MM.1S (cell line): ENCODE data around the gene DIP2B.

ENCODE experiments used
- DNase-seq: peaks from one replicate; pipeline ENCODE4 v3.0.0-alpha.2; 2015
- H2AFZ ChIP-seq: fragments of 300-600 bp; sonication (generic); 2 replicates; pipeline ENCODE4 v1.6.0; 2016; ENCODE audit warnings: antibody characterized with exemption, low read length
- H3F3A ChIP-seq: fragments of 300-600 bp; sonication (generic); 2 replicates; pipeline ENCODE4 v1.6.1; 2016; ENCODE audit warnings: mild to moderate bottlenecking, antibody characterized with exemption, low read length, moderate library complexity, mixed read lengths; ENCODE audit not compliant: insufficient read depth
- H3K27ac ChIP-seq: fragments of 300-600 bp; sonication (generic); 2 replicates; pipeline ENCODE4 v1.5.1; 2016; ENCODE audit warnings: mild to moderate bottlenecking, low read length
- H3K27me3 ChIP-seq: fragments of 300-600 bp; sonication (generic); replicated peaks from 2 replicates; pipeline ENCODE4 v1.6.0; 2016; ENCODE audit warnings: low read length; ENCODE audit not compliant: insufficient read depth
- H3K36me3 ChIP-seq: fragments of 300-600 bp; sonication (generic); replicated peaks from 2 replicates; pipeline ENCODE4 v1.6.1; 2016; ENCODE audit warnings: mild to moderate bottlenecking, low read length, mixed read lengths; ENCODE audit not compliant: insufficient read depth
- H3K4me1 ChIP-seq: fragments of 300-600 bp; sonication (generic); 2 replicates; pipeline ENCODE4 v1.6.1; 2016; ENCODE audit warnings: low read length, mixed read lengths
- H3K4me2 ChIP-seq: fragments of 300-600 bp; sonication (generic); 2 replicates; pipeline ENCODE4 v1.6.0; 2016; ENCODE audit warnings: low read depth, low read length
- H3K4me3 ChIP-seq: fragments of 300-600 bp; sonication (generic); 2 replicates; pipeline ENCODE4 v1.5.1; 2016; ENCODE audit warnings: low read length, mixed read lengths
- H3K79me2 ChIP-seq: fragments of 300-600 bp; sonication (generic); 2 replicates; pipeline ENCODE4 v1.6.1; 2016; ENCODE audit warnings: mixed run types, low read length, mixed read lengths
- H3K9ac ChIP-seq: fragments of 300-600 bp; sonication (generic); 2 replicates; pipeline ENCODE4 v1.6.1; 2016; ENCODE audit warnings: low read length, mixed read lengths
- H3K9me2 ChIP-seq: fragments of 300-600 bp; sonication (generic); replicated peaks from 2 replicates; pipeline ENCODE4 v1.6.1; 2016; ENCODE audit warnings: mild to moderate bottlenecking, low read length, mixed read lengths; ENCODE audit not compliant: insufficient read depth
- H3K9me3 ChIP-seq: fragments of 300-600 bp; sonication (generic); replicated peaks from 2 replicates; pipeline ENCODE4 v1.6.1; 2016; ENCODE audit warnings: mild to moderate bottlenecking, low read length, mixed read lengths; ENCODE audit not compliant: insufficient read depth
- H4K20me1 ChIP-seq: fragments of 300-600 bp; sonication (generic); 2 replicates; pipeline ENCODE4 v1.6.1; 2016; ENCODE audit warnings: mild to moderate bottlenecking, low read length, moderate library complexity, mixed read lengths; ENCODE audit not compliant: insufficient read depth
- EZH2 ChIP-seq: fragments of 300-600 bp; sonication (generic); optimal IDR thresholded peaks from 2 replicates; pipeline ENCODE3; 2017; ENCODE audit warnings: low read depth, mild to moderate bottlenecking, antibody characterized with exemption, low read length, mixed read lengths
- EZH2phosphoT487 ChIP-seq: fragments of 300-600 bp; sonication (generic); IDR thresholded peaks from 2 replicates; pipeline ENCODE4 v1.6.1; 2018; ENCODE audit warnings: antibody characterized with exemption, low read length
- TF ChIP-seq, protein P1 (sequence below): fragments of 300-600 bp; sonication (generic); IDR thresholded peaks from 2 replicates; pipeline ENCODE4 v1.5.1; 2016; ENCODE audit warnings: antibody characterized with exemption, low read length, mixed read lengths

Gene DIP2B

DNA sequence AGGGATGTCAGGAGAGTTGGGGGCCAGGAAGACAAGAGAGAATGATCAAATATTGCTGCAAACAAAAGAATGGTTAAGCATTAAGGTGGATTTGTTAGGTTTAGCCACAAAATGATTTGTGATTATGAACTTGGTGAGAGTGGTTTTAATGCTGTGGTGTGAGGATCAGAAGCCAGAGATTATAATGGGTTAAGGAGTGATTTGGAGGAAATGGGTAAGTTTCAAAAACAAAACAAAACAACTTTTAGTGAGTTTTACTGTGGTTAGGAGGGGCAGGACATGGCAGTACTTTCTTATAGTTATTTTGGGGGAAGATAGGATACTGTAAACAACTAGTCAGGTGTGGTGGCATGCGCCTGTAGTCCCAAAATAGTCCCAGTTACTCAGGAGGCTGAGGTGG is 24.0 kb downstream of the DIP2B start:
- H3K9ac ChIP-seq, result no peak overlapping the region
- peaks cover 6% of the 10 kb centered on the region for H3F3A ChIP-seq
- H3K4me2 ChIP-seq, result peak overlapping the region; percentile 27
- H3K27ac ChIP-seq, result peak overlapping the region; percentile 20; the same call in 1 of the 2 replicates
- no peak for DNase-seq
- peaks cover 30% of the 10 kb centered on the region for H3K4me1 ChIP-seq
- H3K36me3 ChIP-seq, result no peaks in the 10 kb centered on the region
- TF ChIP-seq EZH2 (no peak), EZH2phosphoT487 (no peak)
- TF ChIP-seq, protein P1, sequence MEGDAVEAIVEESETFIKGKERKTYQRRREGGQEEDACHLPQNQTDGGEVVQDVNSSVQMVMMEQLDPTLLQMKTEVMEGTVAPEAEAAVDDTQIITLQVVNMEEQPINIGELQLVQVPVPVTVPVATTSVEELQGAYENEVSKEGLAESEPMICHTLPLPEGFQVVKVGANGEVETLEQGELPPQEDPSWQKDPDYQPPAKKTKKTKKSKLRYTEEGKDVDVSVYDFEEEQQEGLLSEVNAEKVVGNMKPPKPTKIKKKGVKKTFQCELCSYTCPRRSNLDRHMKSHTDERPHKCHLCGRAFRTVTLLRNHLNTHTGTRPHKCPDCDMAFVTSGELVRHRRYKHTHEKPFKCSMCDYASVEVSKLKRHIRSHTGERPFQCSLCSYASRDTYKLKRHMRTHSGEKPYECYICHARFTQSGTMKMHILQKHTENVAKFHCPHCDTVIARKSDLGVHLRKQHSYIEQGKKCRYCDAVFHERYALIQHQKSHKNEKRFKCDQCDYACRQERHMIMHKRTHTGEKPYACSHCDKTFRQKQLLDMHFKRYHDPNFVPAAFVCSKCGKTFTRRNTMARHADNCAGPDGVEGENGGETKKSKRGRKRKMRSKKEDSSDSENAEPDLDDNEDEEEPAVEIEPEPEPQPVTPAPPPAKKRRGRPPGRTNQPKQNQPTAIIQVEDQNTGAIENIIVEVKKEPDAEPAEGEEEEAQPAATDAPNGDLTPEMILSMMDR, result no peak
- H3K4me3 ChIP-seq, result no peak overlapping the region
- peaks cover 17% of the 10 kb centered on the region; the same call in 1 of the 2 replicates for H3K79me2 ChIP-seq
- H4K20me1 ChIP-seq, result no peaks in the 10 kb centered on the region
- H3K27me3 ChIP-seq, result no peaks in the 10 kb centered on the region
- H3K9me2 ChIP-seq, result no peaks in the 10 kb centered on the region
- no peaks in the 10 kb centered on the region for H3K9me3 ChIP-seq
- H2AFZ ChIP-seq, result no peak overlapping the region

DNA sequence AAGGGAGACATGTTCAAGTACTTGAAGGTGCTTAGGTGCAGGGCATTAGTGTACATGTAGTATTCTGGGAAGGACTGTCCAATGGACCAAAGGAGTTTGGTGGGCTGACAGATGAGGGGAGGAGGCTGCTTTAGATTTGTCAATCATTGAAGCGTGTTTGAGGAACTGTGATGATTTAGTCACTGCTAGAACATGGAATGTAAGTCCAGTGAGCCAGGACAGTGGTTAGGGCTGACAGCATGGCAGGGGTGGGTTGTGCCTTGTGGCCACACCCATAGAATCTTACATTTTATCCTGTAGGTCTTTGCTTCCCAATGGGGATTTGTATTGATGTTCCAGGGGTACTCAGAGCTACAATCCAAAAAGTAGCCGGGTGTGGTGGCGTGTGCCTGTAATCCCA is 24.6 kb downstream of the DIP2B start:
- Histone ChIP-seq H3K4me2 (peak overlapping the region; percentile 27; the same call in 1 of the 2 replicates), H3K36me3 (no peaks in the 10 kb centered on the region), H3K4me1 (peaks cover 30% of the 10 kb centered on the region), H3K79me2 (peaks cover 17% of the 10 kb centered on the region; the same call in 1 of the 2 replicates), H2AFZ (no peak overlapping the region), H3K4me3 (no peak overlapping the region), H3K9me3 (no peaks in the 10 kb centered on the region), H3F3A (peaks cover 6% of the 10 kb centered on the region), H3K27ac (no peak overlapping the region), H3K9ac (no peak overlapping the region), H4K20me1 (no peaks in the 10 kb centered on the region), H3K9me2 (no peaks in the 10 kb centered on the region), H3K27me3 (no peaks in the 10 kb centered on the region)
- TF ChIP-seq, protein P1, result no peak
- TF ChIP-seq EZH2phosphoT487 (no peak), EZH2 (no peak)
- no peak for DNase-seq

DNA sequence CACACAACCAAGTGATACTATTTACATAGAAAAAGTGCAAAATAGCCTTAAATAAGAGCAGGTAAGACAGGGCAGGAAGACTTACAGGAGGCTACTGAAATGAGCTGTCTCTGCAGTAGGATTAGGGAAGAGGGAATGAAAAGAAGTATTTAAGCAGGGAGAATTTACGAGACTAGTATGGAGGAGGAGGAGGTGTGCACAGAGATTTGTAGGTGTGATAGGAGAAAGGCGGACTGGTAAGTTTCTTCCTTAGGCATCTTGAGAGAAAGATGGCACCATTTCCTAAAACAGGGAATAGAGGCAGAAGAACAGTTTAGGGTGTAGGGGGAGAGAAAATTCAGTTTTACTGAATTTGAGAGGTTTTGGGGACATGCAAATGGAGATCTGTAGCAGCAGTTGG is 25.7 kb downstream of the DIP2B start:
- Histone ChIP-seq H3K9me2 (no peaks in the 10 kb centered on the region), H3K4me1 (peaks cover 30% of the 10 kb centered on the region), H3K4me2 (no peak overlapping the region), H3K27me3 (no peaks in the 10 kb centered on the region), H4K20me1 (no peaks in the 10 kb centered on the region), H3K27ac (no peak overlapping the region), H3K4me3 (no peak overlapping the region), H3K9me3 (no peaks in the 10 kb centered on the region), H3K79me2 (peaks cover 21% of the 10 kb centered on the region), H3F3A (peaks cover 6% of the 10 kb centered on the region), H3K9ac (no peak overlapping the region), H3K36me3 (no peaks in the 10 kb centered on the region), H2AFZ (no peak overlapping the region)
- no peak for TF ChIP-seq EZH2phosphoT487
- TF ChIP-seq, protein P1, result no peak
- TF ChIP-seq EZH2, result no peak
- no peak for DNase-seq
